ENCODE measurements around the gene N4BP2L2.

The N4BP2L2 gene

GRCh38 chr13:32528358-32528757 lies 10.2 kb downstream of the N4BP2L2 start:
- DNase-seq: no peak

- no peak for DNase-seq
These were observed 11.4 kb downstream of the N4BP2L2 start for GRCh38 chr13:32527151-32527550.

DNA sequence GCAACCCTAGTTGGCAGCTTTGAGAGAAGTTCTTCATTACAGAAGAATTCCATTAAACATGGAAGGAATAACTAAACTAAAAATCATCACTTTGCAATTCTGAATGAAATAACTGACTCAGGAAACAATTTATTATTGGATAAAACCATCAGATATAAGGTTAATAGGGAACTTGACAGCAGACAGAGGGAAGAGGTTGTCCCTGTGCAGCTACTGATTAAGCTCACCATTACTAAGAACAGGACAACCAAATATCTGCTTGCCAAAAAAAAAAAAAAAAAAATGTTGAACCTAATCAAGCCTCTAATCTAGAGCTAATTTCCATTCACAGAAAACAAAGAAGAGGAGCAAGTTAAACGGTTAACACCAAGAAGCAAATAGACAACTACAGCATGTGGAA lies 12.8 kb downstream of the N4BP2L2 start:
- DNase-seq: no peak

GRCh38 chr13:32515246-32515645 lies 23.3 kb downstream of the N4BP2L2 start:
- no peak for DNase-seq

DNA sequence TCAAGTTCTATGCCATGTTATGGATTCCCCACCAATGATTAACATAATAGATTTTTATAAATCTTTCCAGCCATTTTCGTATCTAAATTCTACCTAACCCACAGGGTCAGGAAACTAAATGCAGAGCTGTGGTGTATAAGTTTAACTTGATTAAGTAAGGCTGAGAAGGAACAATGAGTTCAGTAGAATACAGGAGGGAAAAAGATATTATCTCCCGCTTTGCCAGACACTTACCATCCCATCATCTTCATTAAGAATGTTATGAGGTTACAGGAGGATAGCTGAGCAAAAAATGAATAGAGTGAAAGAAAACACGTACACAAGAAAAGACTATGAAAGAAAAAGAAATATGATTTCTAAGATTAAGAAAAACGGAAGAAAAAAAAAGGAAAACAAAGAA lies 27.1 kb downstream of the N4BP2L2 start:
- no peak for DNase-seq

- no peak for DNase-seq
These were observed 33.7 kb downstream of the N4BP2L2 start for GRCh38 chr13:32504876-32505275.

- DNase-seq: no peak
These were observed 34.3 kb downstream of the N4BP2L2 start for GRCh38 chr13:32504263-32504662.

DNA sequence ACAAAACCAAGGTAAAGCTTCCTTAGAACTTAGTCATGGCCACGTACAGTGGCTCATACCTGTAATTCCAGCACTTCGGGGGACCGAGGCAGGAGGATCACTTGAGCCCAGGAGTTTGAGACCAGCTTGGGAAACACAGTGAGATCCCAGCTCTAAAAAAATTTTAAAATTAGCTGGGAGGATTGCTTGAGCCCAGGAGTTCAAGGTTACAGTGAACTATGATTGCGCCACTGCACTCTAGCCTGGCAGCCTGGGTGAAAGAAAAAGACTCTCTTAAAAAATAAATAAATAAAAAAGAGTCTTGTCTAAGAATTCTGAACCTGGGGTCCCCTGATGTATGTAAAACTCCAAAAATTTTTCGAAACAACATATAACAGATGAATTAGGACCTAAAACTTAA lies 34.9 kb downstream of the N4BP2L2 start:
- DNase-seq: no peak

DNA sequence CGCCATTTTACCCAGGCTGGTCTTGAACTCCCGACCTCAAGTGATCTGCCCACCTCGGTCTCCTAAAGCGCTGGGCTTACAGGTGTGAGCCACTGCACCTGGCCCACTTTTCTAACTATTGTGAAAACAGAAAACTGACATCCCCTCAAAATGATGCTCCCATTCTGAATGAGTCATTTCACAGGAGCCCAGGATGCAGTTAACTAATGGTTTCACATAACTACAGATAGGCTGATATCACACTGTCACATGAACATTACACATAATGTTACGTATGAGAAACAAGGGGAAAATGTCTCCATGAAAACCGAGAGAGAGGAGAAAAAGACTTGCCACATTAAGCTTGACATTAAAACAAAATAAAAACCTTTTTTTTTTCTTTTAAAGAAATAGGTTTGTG lies 37.5 kb downstream of the N4BP2L2 start:
- no peak for DNase-seq

DNA sequence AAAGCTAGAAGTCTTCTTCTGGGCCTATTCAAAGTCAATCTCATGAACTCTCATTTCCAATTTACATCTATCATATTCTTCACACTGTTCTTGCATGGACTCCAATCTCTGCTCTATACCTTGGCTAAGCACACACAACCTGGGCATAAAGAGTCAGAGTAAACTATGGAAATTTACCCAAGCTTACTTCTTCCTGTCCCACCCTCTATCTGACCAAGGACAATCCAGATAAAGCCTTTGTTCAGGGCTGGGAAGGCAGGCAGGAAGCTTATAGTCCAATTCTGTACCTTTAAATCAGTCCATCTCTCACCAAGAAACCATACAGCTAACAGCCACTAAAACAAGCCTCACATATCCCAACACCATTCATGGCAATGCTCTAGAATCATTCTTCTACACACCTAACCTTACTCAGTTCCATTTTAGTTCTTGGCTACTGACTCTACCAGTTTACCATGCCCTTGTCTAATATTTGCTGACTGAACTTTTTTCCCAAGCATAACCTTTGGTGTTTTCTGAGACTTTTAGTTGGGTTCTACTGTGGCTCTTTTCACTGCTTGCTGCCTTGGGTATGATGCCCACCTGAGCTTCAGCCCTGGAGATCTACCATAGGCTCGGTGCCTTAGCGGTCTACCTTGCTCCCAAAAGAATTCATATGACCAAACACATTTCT lies 38.9 kb downstream of the N4BP2L2 start:
- no peak for DNase-seq

DNA sequence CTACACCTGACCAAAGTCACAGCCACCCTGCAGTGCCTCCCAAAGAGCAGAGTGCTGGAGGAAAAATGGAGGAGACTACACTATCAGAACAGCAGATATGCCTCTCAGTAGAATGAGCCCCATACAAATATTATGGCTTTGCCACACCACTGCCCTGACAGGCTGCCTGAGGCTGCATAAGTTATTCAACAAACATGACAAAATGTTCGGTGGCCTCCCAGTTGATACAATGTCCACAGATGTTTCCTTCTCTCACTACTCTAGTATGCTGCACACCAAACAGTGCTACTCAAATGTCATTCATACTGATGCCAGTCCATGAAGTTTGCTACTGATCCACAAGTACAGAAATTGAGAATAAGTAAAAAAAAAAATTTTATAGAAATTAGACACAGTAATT lies 41.0 kb downstream of the N4BP2L2 start:
- no peak for DNase-seq

GRCh38 chr13:32496599-32497160 lies 41.9 kb downstream of the N4BP2L2 start:
- no peak for DNase-seq

GRCh38 chr13:32495841-32496240 lies 42.8 kb downstream of the N4BP2L2 start:
- no peak for DNase-seq

DNA sequence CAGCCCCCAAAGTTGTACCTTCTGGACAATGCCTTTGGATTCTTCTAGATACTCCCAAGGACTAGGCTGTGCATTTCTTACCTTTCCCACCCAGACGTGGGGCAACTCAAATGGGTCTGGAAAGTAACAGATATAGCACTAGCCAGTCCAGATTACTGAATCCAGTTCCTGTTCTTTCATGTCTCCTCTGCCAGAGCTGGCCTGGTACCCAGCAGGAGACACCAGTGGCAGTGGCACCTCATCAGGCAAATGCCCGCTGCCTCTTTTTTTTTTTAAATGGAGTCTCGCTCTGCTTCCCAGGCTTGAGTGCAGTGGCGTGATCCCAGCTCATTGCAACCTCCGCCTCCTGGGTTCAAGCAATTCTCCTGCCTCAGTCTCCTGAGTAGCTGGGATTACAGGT lies 43.2 kb downstream of the N4BP2L2 start:
- no peak for DNase-seq

GRCh38 chr13:32491028-32491427 lies 47.6 kb downstream of the N4BP2L2 start:
- DNase-seq: no peak

GRCh38 chr13:32476892-32477291 lies 61.7 kb downstream of the N4BP2L2 start:
- no peak for DNase-seq

- DNase-seq: no peak
These were observed 62.4 kb downstream of the N4BP2L2 start for GRCh38 chr13:32476021-32476731.

DNA sequence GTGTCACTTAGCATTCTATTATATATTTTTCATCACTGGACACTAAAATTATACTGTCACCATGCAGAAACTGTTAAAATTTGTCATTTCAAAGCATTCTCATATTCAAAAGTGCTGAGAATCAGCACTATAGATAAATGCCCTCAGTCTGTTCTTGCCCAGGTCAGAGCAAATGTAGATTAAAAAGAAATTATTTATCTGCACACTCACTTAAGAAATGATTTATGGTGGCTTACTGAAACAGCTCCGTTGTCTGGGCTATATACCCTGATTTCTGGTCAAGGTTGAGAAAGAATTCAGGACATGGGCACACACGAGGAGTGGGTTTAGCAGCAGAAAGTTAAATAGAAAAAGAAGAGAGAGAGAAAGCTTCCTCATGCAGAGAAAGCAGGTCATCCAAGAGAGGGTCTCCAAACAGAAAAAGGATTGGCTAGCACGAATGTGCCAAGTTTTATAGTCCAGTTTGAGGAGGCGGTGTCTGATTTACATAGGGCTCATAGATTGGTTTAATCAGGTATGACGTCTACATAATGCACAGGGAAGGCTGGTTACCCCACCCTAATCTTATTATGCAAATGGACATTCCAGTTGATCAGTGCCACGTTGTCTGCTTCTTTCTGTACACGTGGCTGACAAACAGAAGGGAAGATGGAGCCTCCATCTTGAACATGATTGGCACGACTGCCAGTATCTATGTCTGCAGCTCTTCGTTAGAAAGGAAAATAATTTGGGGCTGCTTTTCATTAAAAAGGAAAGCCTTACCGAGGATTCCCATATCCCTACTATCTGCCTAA lies 63.4 kb downstream of the N4BP2L2 start:
- no peak for DNase-seq

GRCh38 chr13:32473650-32474049 lies 64.9 kb downstream of the N4BP2L2 start:
- DNase-seq: no peak

DNA sequence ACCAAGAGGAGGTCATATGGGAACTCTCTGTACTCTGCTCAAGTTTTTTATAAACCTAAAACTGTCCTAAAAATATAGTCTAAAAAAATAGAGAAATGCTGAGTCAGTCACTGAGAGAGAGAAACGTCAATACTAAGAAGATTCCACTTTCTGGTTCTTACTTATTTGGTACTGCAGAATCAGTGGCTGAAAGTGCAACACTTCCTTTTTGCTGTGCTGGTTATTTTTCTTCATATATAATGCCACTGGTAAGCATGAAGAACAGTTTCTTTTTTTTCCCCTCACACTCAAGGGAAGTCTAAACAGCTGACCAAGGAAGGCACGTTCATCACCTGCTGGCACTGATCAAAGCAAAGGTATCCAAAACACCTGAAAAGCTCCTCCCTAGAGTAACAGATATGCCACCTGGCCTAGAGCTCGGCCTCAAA lies 66.4 kb downstream of the N4BP2L2 start:
- no peak for DNase-seq

DNA sequence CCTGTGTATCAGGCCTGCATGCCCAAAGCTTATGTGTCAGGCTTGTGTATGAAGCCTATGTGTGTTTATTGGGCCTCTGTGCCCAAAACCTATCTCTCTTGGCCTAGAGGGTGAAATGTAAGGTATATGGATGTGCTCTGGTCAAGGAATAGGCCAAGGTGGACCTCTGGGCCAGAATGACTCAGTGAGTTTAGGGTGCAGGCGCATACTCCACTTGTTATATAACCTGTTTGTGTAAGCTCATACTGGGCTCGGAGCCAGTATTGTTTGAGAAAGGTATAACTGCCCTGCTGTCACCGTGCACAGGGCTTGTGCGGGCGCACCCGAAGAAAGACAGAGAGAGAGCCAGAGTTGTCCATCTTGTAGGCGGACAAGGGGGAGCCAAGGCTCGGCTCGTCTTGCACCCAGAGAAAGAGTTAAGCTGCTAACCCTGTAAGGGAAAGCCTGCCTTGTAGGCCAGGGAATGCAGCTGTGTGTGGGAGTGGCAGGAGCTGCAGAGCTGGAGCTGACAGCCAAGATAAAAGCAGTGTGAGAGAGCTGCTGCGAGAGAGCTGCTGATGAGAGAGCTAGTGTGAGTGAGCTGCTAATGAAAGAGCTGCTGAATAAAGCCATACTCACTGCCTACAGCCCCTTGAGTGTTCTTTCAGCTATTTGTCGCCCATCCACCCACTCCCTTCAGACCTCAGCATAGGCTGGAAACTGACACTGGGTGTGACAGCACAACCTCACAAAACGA lies 67.2 kb downstream of the N4BP2L2 start:
- no peak for DNase-seq

DNA sequence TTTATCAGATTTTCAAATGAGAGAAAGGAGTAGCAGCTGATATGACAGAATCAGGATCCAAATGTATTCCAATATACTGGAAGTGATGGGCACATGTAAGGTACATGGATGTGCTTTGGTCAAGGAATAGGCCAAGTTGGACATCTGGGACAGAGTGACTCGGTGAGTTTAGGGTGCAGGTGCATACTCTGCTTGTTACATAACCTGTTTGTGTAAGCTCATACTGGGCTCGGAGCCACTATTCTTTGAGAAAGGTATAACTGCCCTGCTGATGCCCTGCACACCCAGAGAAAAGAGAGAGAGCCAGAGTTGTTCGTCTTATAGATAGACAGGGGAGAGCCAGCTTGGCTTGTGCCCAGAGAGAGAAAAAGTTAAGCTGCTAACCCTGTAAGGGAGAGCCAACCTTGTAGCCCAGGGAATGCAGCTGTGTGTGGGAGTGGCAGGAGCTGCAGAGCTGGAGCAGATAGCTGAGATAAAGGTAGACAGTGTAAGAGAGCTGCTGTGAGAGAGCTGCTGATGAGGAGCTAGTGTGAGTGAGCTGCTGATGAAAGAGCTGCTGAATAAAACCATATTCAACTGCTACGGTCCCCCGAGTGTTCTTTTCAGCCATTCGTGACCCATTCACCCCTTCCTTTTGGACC lies 70.0 kb downstream of the N4BP2L2 start:
- no peak for DNase-seq
